Mesenchymal stem cell (in vitro differentiated cells and primary cell): ENCODE results near the gene MOSPD3.
A peak's percentile ranks its signal among the peaks of the same experiment; 100 is the strongest.

Experiments
- DNase-seq: peaks from one replicate; pipeline ENCODE4 v3.0.0-alpha.2; 2013
- H2AFZ ChIP-seq: one replicate; pipeline ENCODE4 v1.6.1; 2013; ENCODE audit warnings: low read depth, mild to moderate bottlenecking, control low read depth, inconsistent platforms, low read length, moderate library complexity
- H2AK5ac ChIP-seq: 2 replicates; pipeline ENCODE4 v1.6.1; 2013; ENCODE audit warnings: low read length, moderate library complexity, mild to moderate bottlenecking, inconsistent platforms; ENCODE audit not compliant: severe bottlenecking
- H2BK120ac ChIP-seq: one replicate; pipeline ENCODE4 v1.6.1; 2013; ENCODE audit warnings: low read depth, mild to moderate bottlenecking, inconsistent platforms, low read length, moderate library complexity
- H2BK12ac ChIP-seq, 2 experiments: one replicate each; pipeline ENCODE4 v1.6.1; 2013; ENCODE audit warnings: inconsistent platforms in 2 of 2, low read length in 2 of 2, mild to moderate bottlenecking in 2 of 2, moderate library complexity in 2 of 2, control low read depth in 1 of 2
- H2BK15ac ChIP-seq: one replicate; pipeline ENCODE4 v1.6.1; 2013; ENCODE audit warnings: mild to moderate bottlenecking, low read depth, inconsistent platforms; ENCODE audit not compliant: poor library complexity, severe bottlenecking
- H2BK5ac ChIP-seq: 2 replicates; pipeline ENCODE4 v1.6.1; 2013; ENCODE audit warnings: low read depth, mild to moderate bottlenecking, low read length, control low read depth, inconsistent platforms; ENCODE audit not compliant: poor library complexity, severe bottlenecking
- H3K14ac ChIP-seq, 2 experiments: one replicate each; pipeline ENCODE4 v1.6.1; 2013; ENCODE audit warnings: inconsistent platforms in 2 of 2, low read length in 2 of 2, control low read depth in 1 of 2, mild to moderate bottlenecking in 1 of 2, moderate library complexity in 1 of 2
- H3K18ac ChIP-seq, 2 experiments: one replicate each; pipeline ENCODE4 v1.6.1; 2013; ENCODE audit warnings: inconsistent platforms in 2 of 2, low read length in 2 of 2, control low read depth in 1 of 2, low read depth in 1 of 2, mild to moderate bottlenecking in 1 of 2
- H3K23ac ChIP-seq, 2 experiments: one replicate each; pipeline ENCODE4 v1.6.1; 2013; ENCODE audit warnings: inconsistent platforms in 2 of 2, low read length in 2 of 2, mild to moderate bottlenecking in 2 of 2, moderate library complexity in 2 of 2, control low read depth in 1 of 2
- H3K27ac ChIP-seq: 2 replicates; pipeline ENCODE4 v1.5.1; 2013; ENCODE audit warnings: mild to moderate bottlenecking, moderate library complexity, low read length, control low read depth, inconsistent platforms; ENCODE audit not compliant: poor library complexity, severe bottlenecking
- H3K27me3 ChIP-seq, 2 experiments: 2 replicates each; pipeline versions ENCODE4 v1.6.1 to v1.7.0; 2013; ENCODE audit warnings: low read length in 2 of 2, mild to moderate bottlenecking in 2 of 2, moderate library complexity in 2 of 2, control low read depth in 1 of 2, inconsistent platforms in 1 of 2; ENCODE audit not compliant: control insufficient read depth in 1 of 2, insufficient read depth in 1 of 2
- H3K36me3 ChIP-seq, 2 experiments: 2 replicates each; pipeline versions ENCODE4 v1.6.1 to v1.7.0; 2013; ENCODE audit warnings: low read length in 2 of 2, control low read depth in 1 of 2, inconsistent platforms in 1 of 2, low read depth in 1 of 2, mild to moderate bottlenecking in 1 of 2; ENCODE audit not compliant: insufficient read depth in 2 of 2, control insufficient read depth in 1 of 2
- H3K4ac ChIP-seq, 2 experiments: one replicate each; pipeline ENCODE4 v1.6.1; 2013; ENCODE audit warnings: inconsistent platforms in 2 of 2, low read length in 2 of 2, mild to moderate bottlenecking in 2 of 2, moderate library complexity in 2 of 2, control low read depth in 1 of 2, low read depth in 1 of 2
- H3K4me1 ChIP-seq: 2 replicates; pipeline ENCODE4 v1.6.1; 2013; ENCODE audit warnings: low read depth, low read length, control low read depth; ENCODE audit not compliant: control insufficient read depth, insufficient read depth
- H3K4me2 ChIP-seq: 2 replicates; pipeline ENCODE4 v1.6.1; 2013; ENCODE audit warnings: low read length, mild to moderate bottlenecking, inconsistent platforms; ENCODE audit not compliant: poor library complexity, severe bottlenecking
- H3K4me3 ChIP-seq, 2 experiments: 2 replicates each; pipeline versions ENCODE4 v1.5.1 to v1.7.0; 2013; ENCODE audit warnings: low read length in 2 of 2, mild to moderate bottlenecking in 2 of 2, control low read depth in 1 of 2, low read depth in 1 of 2; ENCODE audit not compliant: insufficient read depth in 1 of 2
- H3K79me1 ChIP-seq: replicated peaks from 2 replicates; pipeline ENCODE4 v1.6.1; 2013; ENCODE audit warnings: mild to moderate bottlenecking, control low read depth, low read length, inconsistent platforms; ENCODE audit not compliant: poor library complexity, severe bottlenecking
- H3K9ac ChIP-seq: 2 replicates; pipeline ENCODE4 v1.7.0; 2013; ENCODE audit warnings: mild to moderate bottlenecking, low read length, moderate library complexity
- H3K9me3 ChIP-seq: 2 replicates; pipeline ENCODE4 v1.7.0; 2013; ENCODE audit warnings: mild to moderate bottlenecking, low read length; ENCODE audit not compliant: control insufficient read depth
- H4K8ac ChIP-seq: one replicate; pipeline ENCODE4 v1.6.1; 2013; ENCODE audit warnings: inconsistent platforms, mild to moderate bottlenecking, low read length, moderate library complexity
- H4K91ac ChIP-seq: one replicate; pipeline ENCODE4 v1.6.1; 2013; ENCODE audit warnings: mild to moderate bottlenecking, low read length, inconsistent platforms
- WGBS: methylation state at CpG from one replicate; pipeline ENCODE4 v1.1.7; 2013; ENCODE audit warnings: mixed read lengths; 5-methylcytosine and 5-hydroxymethylcytosine counted together

MOSPD3 gene

DNA sequence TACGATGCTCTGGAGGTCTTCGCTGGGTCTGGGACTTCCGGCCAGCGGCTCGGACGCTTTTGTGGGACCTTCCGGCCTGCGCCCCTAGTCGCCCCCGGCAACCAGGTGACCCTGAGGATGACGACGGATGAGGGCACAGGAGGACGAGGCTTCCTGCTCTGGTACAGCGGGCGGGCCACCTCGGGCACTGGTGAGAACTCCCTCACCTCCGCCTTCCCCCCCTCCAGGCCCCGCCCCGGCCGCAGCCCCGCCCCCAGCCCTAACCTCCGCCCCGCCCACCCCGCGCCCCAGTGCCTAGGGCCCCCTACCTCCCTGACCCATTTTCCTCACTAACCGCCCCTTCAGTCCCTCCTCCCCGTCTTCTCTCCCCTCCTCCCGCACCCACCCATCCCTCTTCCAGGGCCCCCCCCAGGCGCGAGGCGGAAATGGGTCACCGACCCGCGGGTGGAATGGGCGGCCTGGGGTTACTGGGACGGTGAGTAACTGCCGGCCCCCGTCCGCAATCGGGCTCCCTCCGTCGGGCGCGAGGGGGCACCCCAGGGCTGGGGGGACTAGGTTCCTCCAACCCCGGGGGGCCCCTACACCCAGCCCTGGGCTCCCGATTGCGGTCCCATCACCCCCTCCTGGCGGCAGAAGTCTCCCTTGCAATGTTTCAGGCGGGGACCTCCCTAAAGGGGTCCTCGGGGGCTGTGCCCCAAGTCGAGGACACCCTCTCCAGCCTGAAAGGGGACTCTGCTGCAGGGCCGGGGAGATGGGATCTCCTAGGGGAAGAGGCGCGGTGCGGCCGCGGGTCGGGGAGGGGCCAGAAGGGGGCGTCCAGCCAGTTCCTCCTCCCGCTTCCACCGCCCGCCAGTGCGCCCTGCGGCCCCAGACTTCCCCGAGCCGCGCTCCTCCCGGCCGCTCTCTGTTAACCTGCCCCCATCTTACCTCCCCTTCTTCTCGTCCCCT is 8.0 kb upstream of the MOSPD3 start:
- no peak overlapping the region for H2AK5ac ChIP-seq
- peaks cover 41% of the 10 kb centered on the region for H3K4me1 ChIP-seq
- H3K18ac ChIP-seq: peak overlapping the region; percentile 79 to 94
- under 1% methylated on average over 55 of the region's 70 CpGs for WGBS
- H2BK5ac ChIP-seq: peak overlapping the region; percentile 59
- no peaks in the 10 kb centered on the region for H3K9me3 ChIP-seq
- peak overlapping the region; percentile 89 to 93 for H2BK12ac ChIP-seq
- peak overlapping the region in 1 of 2 experiments; percentile 10 for H3K23ac ChIP-seq
- no peaks in the 10 kb centered on the region for H3K27me3 ChIP-seq
- DNase-seq: peak; percentile 82
- peak overlapping the region; percentile 97 for H4K91ac ChIP-seq
- peaks cover 12 to 35% of the 10 kb centered on the region in 2 experiments for H3K36me3 ChIP-seq
- peak overlapping the region; percentile 57 to 92 for H3K4me3 ChIP-seq
- peak overlapping the region; percentile 76 to 79 for H3K4ac ChIP-seq
- peak overlapping the region; percentile 99 for H2BK120ac ChIP-seq
- H3K4me2 ChIP-seq: peak overlapping the region; percentile 93
- H4K8ac ChIP-seq: peak overlapping the region; percentile 95
- peak overlapping the region; percentile 98 for H2BK15ac ChIP-seq
- H3K79me1 ChIP-seq: peaks cover 2% of the 10 kb centered on the region
- peak overlapping the region; percentile 74 for H3K27ac ChIP-seq
- H3K14ac ChIP-seq: peak overlapping the region; percentile 7 to 84
- peak overlapping the region; percentile 8 for H2AFZ ChIP-seq
- H3K9ac ChIP-seq: peak overlapping the region; percentile 88

DNA sequence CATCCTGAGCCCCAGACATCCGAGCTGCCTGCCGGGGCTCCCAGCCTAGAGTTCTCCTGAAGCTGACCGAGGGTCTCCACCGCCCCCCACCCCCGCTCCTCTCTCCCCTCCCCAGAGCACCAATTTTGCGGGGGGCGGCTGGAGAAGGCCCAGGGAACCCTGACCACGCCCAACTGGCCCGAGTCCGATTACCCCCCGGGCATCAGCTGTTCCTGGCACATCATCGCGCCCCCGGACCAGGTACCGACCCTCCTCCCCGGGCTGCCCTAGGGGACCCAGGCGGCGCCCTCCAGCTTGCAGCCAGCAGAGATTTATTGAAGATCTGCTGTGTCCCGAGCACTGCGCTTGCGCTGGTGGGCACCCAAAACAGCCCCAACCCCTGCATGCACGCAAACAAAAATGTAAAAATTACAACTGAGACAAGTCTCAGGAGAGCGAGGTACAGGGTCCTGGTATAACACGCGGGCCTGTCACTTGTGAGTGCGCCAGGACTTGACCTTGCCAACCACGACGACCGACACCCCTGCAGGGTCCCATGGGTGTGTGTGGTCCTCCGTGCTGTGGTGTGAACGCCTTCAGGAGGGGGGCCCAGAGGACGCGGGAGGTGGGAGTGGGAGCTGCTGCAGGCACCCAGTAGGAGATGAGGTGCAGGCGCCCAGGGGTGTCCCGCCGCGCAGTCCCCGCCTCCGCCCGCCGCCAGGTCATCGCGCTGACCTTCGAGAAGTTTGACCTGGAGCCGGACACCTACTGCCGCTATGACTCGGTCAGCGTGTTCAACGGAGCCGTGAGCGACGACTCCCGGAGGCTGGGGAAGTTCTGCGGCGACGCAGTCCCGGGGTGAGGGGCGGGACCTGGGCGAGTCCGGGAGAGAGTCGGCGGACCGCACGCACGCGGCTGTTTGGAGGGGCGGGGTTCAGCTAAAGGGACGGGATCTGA is 7.1 kb upstream of the MOSPD3 start:
- H4K91ac ChIP-seq: no peak overlapping the region
- H3K18ac ChIP-seq: peak overlapping the region in 1 of 2 experiments; percentile 79
- peak overlapping the region; percentile 93 for H3K4me2 ChIP-seq
- peak overlapping the region in 1 of 2 experiments; percentile 53 for H3K14ac ChIP-seq
- H3K79me1 ChIP-seq: peaks cover 2% of the 10 kb centered on the region
- no peak overlapping the region for H3K27ac ChIP-seq
- no peak overlapping the region for H2AK5ac ChIP-seq
- peaks cover 40% of the 10 kb centered on the region for H3K4me1 ChIP-seq
- H3K9me3 ChIP-seq: no peaks in the 10 kb centered on the region
- peak overlapping the region; percentile 46 for H2BK15ac ChIP-seq
- H3K27me3 ChIP-seq: no peaks in the 10 kb centered on the region
- H3K9ac ChIP-seq: peak overlapping the region; percentile 67
- peak overlapping the region; percentile 66 for H2BK120ac ChIP-seq
- DNase-seq: peak; percentile 40
- H3K23ac ChIP-seq: peak overlapping the region in 1 of 2 experiments; percentile 53
- WGBS: 37% methylated on average over 68 of the region's 68 CpGs
- H2AFZ ChIP-seq: no peak overlapping the region
- no peak overlapping the region for H2BK12ac ChIP-seq
- H3K4ac ChIP-seq: peak overlapping the region in 1 of 2 experiments; percentile 67
- H3K36me3 ChIP-seq: peaks cover 5 to 35% of the 10 kb centered on the region in 2 experiments
- peak overlapping the region; percentile 57 to 73 for H3K4me3 ChIP-seq
- no peak overlapping the region for H2BK5ac ChIP-seq
- H4K8ac ChIP-seq: no peak overlapping the region

DNA sequence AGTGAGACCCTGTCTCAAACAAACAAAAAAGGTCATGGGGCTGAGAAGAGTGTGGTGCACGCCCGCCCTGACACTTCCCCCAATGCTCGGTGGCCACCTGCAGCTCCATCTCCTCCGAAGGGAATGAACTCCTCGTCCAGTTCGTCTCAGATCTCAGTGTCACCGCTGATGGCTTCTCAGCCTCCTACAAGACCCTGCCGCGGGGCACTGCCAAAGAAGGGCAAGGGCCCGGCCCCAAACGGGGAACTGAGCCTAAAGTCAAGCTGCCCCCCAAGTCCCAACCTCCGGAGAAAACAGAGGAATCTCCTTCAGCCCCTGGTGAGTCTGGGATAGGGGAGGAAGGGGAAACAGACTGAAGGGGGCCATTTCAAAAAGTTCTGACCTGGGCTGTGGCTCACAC is 6.0 kb upstream of the MOSPD3 start:
- Histone ChIP-seq H3K4me1 (peaks cover 37% of the 10 kb centered on the region), H3K18ac (no peak overlapping the region), H3K14ac (no peak overlapping the region), H3K4me3 (no peak overlapping the region), H3K27me3 (no peaks in the 10 kb centered on the region), H2BK120ac (no peak overlapping the region), H4K8ac (no peak overlapping the region), H2AFZ (no peak overlapping the region), H2BK5ac (no peak overlapping the region), H3K9me3 (no peaks in the 10 kb centered on the region), H2BK12ac (no peak overlapping the region), H3K79me1 (no peaks in the 10 kb centered on the region), H2BK15ac (no peak overlapping the region), H3K9ac (no peak overlapping the region), H3K27ac (no peak overlapping the region), H2AK5ac (no peak overlapping the region), H3K23ac (no peak overlapping the region), H3K4ac (no peak overlapping the region), H4K91ac (no peak overlapping the region), H3K4me2 (no peak overlapping the region), H3K36me3 (peaks cover 0 to 35% of the 10 kb centered on the region in 2 experiments)
- WGBS: 93% methylated on average over 12 of the region's 12 CpGs
- DNase-seq: no peak
